Loucy (cell line): Measurements from ENCODE around the gene JSRP1.

Source experiments
- EZH2phosphoT487 ChIP-seq: fragments of 200-600 bp; IDR thresholded peaks from 2 replicates; pipeline ENCODE4 v1.6.1; 2018; ENCODE audit warnings: antibody characterized with exemption, mild to moderate bottlenecking, moderate library complexity, borderline replicate concordance
- TF ChIP-seq, protein P1 (sequence below): fragments of 200-600 bp; sonication (generic); conservative IDR thresholded peaks from 2 replicates; pipeline ENCODE4 v1.5.1; 2014; ENCODE audit warnings: mild to moderate bottlenecking, antibody characterized with exemption, low read length

DNA sequence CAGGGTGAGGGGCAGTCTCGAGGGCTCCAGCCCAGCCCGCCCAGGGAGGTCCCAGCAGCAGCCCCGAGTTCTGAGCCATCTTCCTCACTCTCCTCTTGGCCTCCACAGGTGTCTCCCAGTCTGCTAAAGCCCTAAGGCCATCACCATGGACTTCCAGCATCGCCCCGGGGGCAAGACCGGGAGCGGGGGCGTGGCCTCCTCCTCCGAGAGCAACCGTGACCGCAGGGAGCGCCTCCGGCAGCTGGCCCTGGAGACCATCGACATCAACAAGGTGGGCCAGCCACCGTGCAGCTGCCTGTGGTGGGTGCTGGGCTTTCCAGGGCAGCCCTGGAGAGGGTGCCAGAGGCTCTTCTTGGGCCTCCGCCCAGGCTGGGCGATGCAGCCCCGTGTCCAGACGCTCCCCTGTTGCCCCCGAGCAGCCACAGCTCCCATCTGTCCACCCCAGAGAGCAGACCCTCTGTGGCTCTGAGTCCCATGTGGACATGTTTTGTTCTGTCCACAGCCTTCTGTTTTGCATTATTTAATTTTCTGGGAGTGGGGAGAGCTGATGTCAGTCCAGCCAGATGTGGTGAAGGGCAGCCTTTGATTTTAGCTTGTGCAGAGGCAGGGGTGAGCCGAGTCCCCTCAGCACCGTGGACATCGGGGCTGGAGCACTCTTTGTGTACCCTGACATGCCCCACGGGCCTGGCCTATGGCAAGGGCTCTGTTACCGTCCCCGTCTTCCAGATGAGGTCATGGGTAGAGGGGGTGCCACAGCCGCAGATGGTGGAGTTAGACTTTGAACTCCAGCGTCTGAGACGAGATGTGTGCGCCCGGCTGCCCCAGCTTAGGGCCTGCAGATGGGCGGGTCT lies 12.7 kb downstream of the JSRP1 start:
- TF ChIP-seq, protein P1, sequence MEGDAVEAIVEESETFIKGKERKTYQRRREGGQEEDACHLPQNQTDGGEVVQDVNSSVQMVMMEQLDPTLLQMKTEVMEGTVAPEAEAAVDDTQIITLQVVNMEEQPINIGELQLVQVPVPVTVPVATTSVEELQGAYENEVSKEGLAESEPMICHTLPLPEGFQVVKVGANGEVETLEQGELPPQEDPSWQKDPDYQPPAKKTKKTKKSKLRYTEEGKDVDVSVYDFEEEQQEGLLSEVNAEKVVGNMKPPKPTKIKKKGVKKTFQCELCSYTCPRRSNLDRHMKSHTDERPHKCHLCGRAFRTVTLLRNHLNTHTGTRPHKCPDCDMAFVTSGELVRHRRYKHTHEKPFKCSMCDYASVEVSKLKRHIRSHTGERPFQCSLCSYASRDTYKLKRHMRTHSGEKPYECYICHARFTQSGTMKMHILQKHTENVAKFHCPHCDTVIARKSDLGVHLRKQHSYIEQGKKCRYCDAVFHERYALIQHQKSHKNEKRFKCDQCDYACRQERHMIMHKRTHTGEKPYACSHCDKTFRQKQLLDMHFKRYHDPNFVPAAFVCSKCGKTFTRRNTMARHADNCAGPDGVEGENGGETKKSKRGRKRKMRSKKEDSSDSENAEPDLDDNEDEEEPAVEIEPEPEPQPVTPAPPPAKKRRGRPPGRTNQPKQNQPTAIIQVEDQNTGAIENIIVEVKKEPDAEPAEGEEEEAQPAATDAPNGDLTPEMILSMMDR: no peak
- TF ChIP-seq EZH2phosphoT487: no peak
